ENCODE data around the gene NDUFB6.
A peak's percentile ranks its signal among the peaks of the same experiment; 100 is the strongest.

Gene NDUFB6

GRCh38 chr9:32579706-32580331, 6.9 kb upstream of the NDUFB6 start:
- DNase-seq, result peak; percentile 61 to 70
- Mint-ChIP-seq H3K4me3 (no peak overlapping the region), H3K4me1 (peaks cover 8% of the 10 kb centered on the region), H3K27ac (no peak overlapping the region), H3K9me3 (no peaks in the 10 kb centered on the region), H3K27me3 (peaks cover 21% of the 10 kb centered on the region)
- ATAC-seq, result no peak

GRCh38 chr9:32578976-32579375, 6.0 kb upstream of the NDUFB6 start:
- DNase-seq, result no peak
- peaks cover 16% of the 10 kb centered on the region for H3K27me3 Mint-ChIP-seq
- H3K9me3 Mint-ChIP-seq, result no peaks in the 10 kb centered on the region
- no peak overlapping the region for H3K27ac Mint-ChIP-seq
- H3K4me1 Mint-ChIP-seq, result peaks cover 8% of the 10 kb centered on the region
- no peak overlapping the region for H3K4me3 Mint-ChIP-seq
- ATAC-seq, result no peak

- no peak overlapping the region for H3K4me3 Mint-ChIP-seq
- H3K27me3 Mint-ChIP-seq, result peaks cover 16% of the 10 kb centered on the region
- H3K9me3 Mint-ChIP-seq, result no peaks in the 10 kb centered on the region
- H3K4me1 Mint-ChIP-seq, result peaks cover 8% of the 10 kb centered on the region
- no peak for DNase-seq
- H3K27ac Mint-ChIP-seq, result no peak overlapping the region
- ATAC-seq, result no peak
These were observed 4.4 kb upstream of the NDUFB6 start for GRCh38 chr9:32577316-32577715.

GRCh38 chr9:32574858-32575257, 1.9 kb upstream of the NDUFB6 start:
- no peak for DNase-seq
- Mint-ChIP-seq H3K9me3 (no peaks in the 10 kb centered on the region), H3K27me3 (peaks cover 4% of the 10 kb centered on the region), H3K4me1 (peaks cover 10% of the 10 kb centered on the region), H3K4me3 (no peak overlapping the region), H3K27ac (no peak overlapping the region)
- no peak for ATAC-seq

GRCh38 chr9:32573821-32574220, 862 bp upstream of the NDUFB6 start:
- Mint-ChIP-seq H3K9me3 (no peaks in the 10 kb centered on the region), H3K4me3 (peak overlapping the region; percentile 99 to 100), H3K4me1 (peaks cover 12% of the 10 kb centered on the region), H3K27ac (peak overlapping the region in 1 of 2 donors; percentile 23), H3K27me3 (no peaks in the 10 kb centered on the region)
- DNase-seq, result no peak
- no peak for ATAC-seq

GRCh38 chr9:32571969-32572899, 725 bp downstream of the NDUFB6 start:
- DNase-seq, result peak; percentile 69 to 80

GRCh38 chr9:32570262-32570661, 2.7 kb downstream of the NDUFB6 start:
- no peak overlapping the region for H3K4me3 Mint-ChIP-seq
- peaks cover 23% of the 10 kb centered on the region for H3K4me1 Mint-ChIP-seq
- H3K27ac Mint-ChIP-seq, result no peak overlapping the region
- no peaks in the 10 kb centered on the region for H3K9me3 Mint-ChIP-seq
- ATAC-seq (no peak), DNase-seq (no peak)
- H3K27me3 Mint-ChIP-seq, result no peaks in the 10 kb centered on the region

More at GRCh38 chr9:32571969-32572899, 725 bp downstream of the NDUFB6 start:
- H3K9me3 Mint-ChIP-seq, result no peaks in the 10 kb centered on the region
- H3K4me3 Mint-ChIP-seq, result peak overlapping the region; percentile 99 to 100
- no peaks in the 10 kb centered on the region for H3K27me3 Mint-ChIP-seq
- ATAC-seq, result peak; percentile 95
- H3K27ac Mint-ChIP-seq, result peak overlapping the region; percentile 99
- peaks cover 12% of the 10 kb centered on the region for H3K4me1 Mint-ChIP-seq

GRCh38 chr9:32566770-32567169, 6.2 kb downstream of the NDUFB6 start:
- H3K27ac Mint-ChIP-seq, result no peak overlapping the region
- no peak overlapping the region for H3K4me3 Mint-ChIP-seq
- no peaks in the 10 kb centered on the region for H3K9me3 Mint-ChIP-seq
- DNase-seq (no peak), ATAC-seq (no peak)
- peaks cover 26% of the 10 kb centered on the region for H3K4me1 Mint-ChIP-seq
- no peaks in the 10 kb centered on the region for H3K27me3 Mint-ChIP-seq

- H3K27ac Mint-ChIP-seq, result peak overlapping the region in 1 of 2 donors; percentile 33
These were observed 7.0 kb downstream of the NDUFB6 start for GRCh38 chr9:32565967-32566366.

GRCh38 chr9:32558408-32558934, 14.5 kb downstream of the NDUFB6 start:
- ATAC-seq, result no peak
- H3K27me3 Mint-ChIP-seq, result no peaks in the 10 kb centered on the region
- no peak overlapping the region for H3K27ac Mint-ChIP-seq
- no peak for DNase-seq
- no peaks in the 10 kb centered on the region for H3K9me3 Mint-ChIP-seq
- H3K4me1 Mint-ChIP-seq, result peaks cover 34% of the 10 kb centered on the region
- no peak overlapping the region for H3K4me3 Mint-ChIP-seq

More at GRCh38 chr9:32565967-32566366, 7.0 kb downstream of the NDUFB6 start:
- Mint-ChIP-seq H3K4me1 (peaks cover 30% of the 10 kb centered on the region), H3K9me3 (no peaks in the 10 kb centered on the region), H3K4me3 (no peak overlapping the region), H3K27me3 (no peaks in the 10 kb centered on the region)
- ATAC-seq (no peak), DNase-seq (no peak)

GRCh38 chr9:32554591-32554990, 18.4 kb downstream of the NDUFB6 start:
- H3K4me1 Mint-ChIP-seq, result peaks cover 46% of the 10 kb centered on the region
- no peak for ATAC-seq
- no peak overlapping the region for H3K4me3 Mint-ChIP-seq
- H3K9me3 Mint-ChIP-seq, result no peaks in the 10 kb centered on the region
- no peaks in the 10 kb centered on the region for H3K27me3 Mint-ChIP-seq
- no peak overlapping the region for H3K27ac Mint-ChIP-seq
- DNase-seq, result no peak

GRCh38 chr9:32554107-32554506, 18.9 kb downstream of the NDUFB6 start:
- H3K4me1 Mint-ChIP-seq, result peaks cover 47% of the 10 kb centered on the region
- no peak overlapping the region for H3K4me3 Mint-ChIP-seq
- H3K27me3 Mint-ChIP-seq, result no peaks in the 10 kb centered on the region
- peak overlapping the region in 1 of 2 donors; percentile 72 for H3K27ac Mint-ChIP-seq
- H3K9me3 Mint-ChIP-seq, result no peaks in the 10 kb centered on the region
- ATAC-seq (no peak), DNase-seq (no peak)

- ATAC-seq (peak; percentile 81), DNase-seq (peak; percentile 86 to 91)
- peak within 1 kb of the TSS; percentile 91 to 100 for H3K4me3 Mint-ChIP-seq
- H3K4me1 Mint-ChIP-seq, result peaks cover 57% of the 10 kb centered on the region
- peak within 1 kb of the TSS; percentile 99 to 100 for H3K27ac Mint-ChIP-seq
- no peaks in the 10 kb centered on the region for H3K9me3 Mint-ChIP-seq
- no peaks in the 10 kb centered on the region for H3K27me3 Mint-ChIP-seq
These were observed 20.6 kb downstream of the NDUFB6 start, which contains the start of the genes SMIM27 and TOPORS for GRCh38 chr9:32552172-32552872. Gene SMIM27, plus strand, starts transcription at chr9:32552327. Its CDS starts 108 bp downstream, at chr9:32552435. Gene TOPORS, minus strand, starts transcription at chr9:32552586. Its CDS starts 150 bp downstream, at chr9:32552436.

- Mint-ChIP-seq H3K4me3 (peak overlapping the region; percentile 91 to 100), H3K27ac (peak overlapping the region; percentile 99 to 100), H3K27me3 (no peaks in the 10 kb centered on the region), H3K4me1 (peaks cover 63% of the 10 kb centered on the region), H3K9me3 (no peaks in the 10 kb centered on the region)
- ATAC-seq (peak; percentile 57), DNase-seq (peak; percentile 49 to 61)
These were observed 21.5 kb downstream of the NDUFB6 start for GRCh38 chr9:32551276-32552051.
